PC-3 (cell line): ENCODE measurements around the gene CDKN2AIP. TPM values are rescaled to one million over a fixed set of nuclear protein-coding genes. Genes with fewer than 3 reads are reported as not detected.
A peak's percentile ranks its signal among the peaks of the same experiment; 100 is the strongest.

Source experiments
- ATAC-seq: fragments of 200-7000 bp; cut with Tn5 transposase; 2 replicates; pipeline ENCODE4 v1.9.1; 2020; ENCODE audit warnings: mild to moderate bottlenecking, moderate library complexity
- BruUV-seq: library from RNA; stranded (reverse); fragments of 400-500 nt; replicated peaks from 2 replicates; lab custom pipeline; 2021; lab: Mats Ljungman, UMichigan
- CTCF ChIA-PET: fragments of 300-600 bp; sonication (Branson Sonifier 250); formaldehyde crosslinking; loops from one replicate; lab custom pipeline; 2022; ENCODE audit warnings: antibody characterized with exemption; lab: Charles Lee
- POLR2A ChIA-PET: fragments of 300-600 bp; sonication (Branson Sonifier 250); formaldehyde crosslinking; loops from one replicate; lab custom pipeline; 2022; ENCODE audit warnings: antibody characterized with exemption; ENCODE audit not compliant: unreplicated experiment; lab: Charles Lee
- DNase-seq: peaks from one replicate; pipeline ENCODE4 v3.0.0-alpha.2; 2015
- H2AFZ ChIP-seq: fragments of 300-600 bp; sonication (generic); 2 replicates; pipeline ENCODE4 v1.6.0; 2016; ENCODE audit warnings: antibody characterized with exemption, low read length
- H3F3A ChIP-seq: fragments of 300-600 bp; sonication (generic); one replicate; pipeline ENCODE4 v1.6.0; 2017; ENCODE audit warnings: antibody characterized with exemption, low read length, control low read depth, mild to moderate bottlenecking; ENCODE audit not compliant: unreplicated experiment
- H3K27ac ChIP-seq: fragments of 300-600 bp; sonication (generic); 2 replicates; pipeline ENCODE4 v1.5.1; 2016; ENCODE audit warnings: mild to moderate bottlenecking, low read length
- H3K27me3 ChIP-seq: fragments of 300-600 bp; sonication (generic); 2 replicates; pipeline ENCODE4 v1.6.1; 2016; ENCODE audit warnings: low read length, mixed read lengths
- H3K36me3 ChIP-seq: fragments of 300-600 bp; sonication (generic); 2 replicates; pipeline ENCODE4 v1.6.1; 2016; ENCODE audit warnings: low read depth, mixed run types, low read length, mixed read lengths
- H3K4me1 ChIP-seq: fragments of 300-600 bp; sonication (generic); 2 replicates; pipeline ENCODE4 v1.5.1; 2016; ENCODE audit warnings: low read length; ENCODE audit not compliant: insufficient read depth
- H3K4me2 ChIP-seq: fragments of 300-600 bp; sonication (generic); 2 replicates; pipeline ENCODE4 v1.6.0; 2016; ENCODE audit warnings: low read length
- H3K4me3 ChIP-seq: fragments of 300-600 bp; sonication (generic); 2 replicates; pipeline ENCODE4 v1.5.1; 2016; ENCODE audit warnings: mild to moderate bottlenecking, low read length, mixed read lengths
- H3K79me2 ChIP-seq: fragments of 300-600 bp; sonication (generic); 2 replicates; pipeline ENCODE4 v1.6.1; 2017; ENCODE audit warnings: low read length, mixed read lengths
- H3K9ac ChIP-seq: fragments of 300-600 bp; sonication (generic); 2 replicates; pipeline ENCODE4 v1.6.0; 2016; ENCODE audit warnings: mild to moderate bottlenecking, low read length
- H3K9me2 ChIP-seq: fragments of 300-600 bp; sonication (generic); replicated peaks from 2 replicates; pipeline ENCODE4 v1.6.1; 2016; ENCODE audit warnings: mixed run types, low read length, mixed read lengths
- H3K9me3 ChIP-seq: fragments of 300-600 bp; sonication (generic); 2 replicates; pipeline ENCODE4 v1.6.1; 2016; ENCODE audit warnings: low read length, mixed read lengths
- H4K20me1 ChIP-seq: fragments of 300-600 bp; sonication (generic); 2 replicates; pipeline ENCODE4 v1.6.1; 2016; ENCODE audit warnings: low read length, mixed read lengths
- EZH2 ChIP-seq: fragments of 300-600 bp; sonication (generic); IDR thresholded peaks from one replicate; pipeline ENCODE4 v1.6.1; 2017; ENCODE audit warnings: antibody characterized with exemption, mild to moderate bottlenecking, low read length; ENCODE audit not compliant: unreplicated experiment
- EZH2phosphoT487 ChIP-seq: fragments of 300-600 bp; sonication (generic); IDR thresholded peaks from 2 replicates; pipeline ENCODE4 v1.6.1; 2018; ENCODE audit warnings: mild to moderate bottlenecking, antibody characterized with exemption, low read length, borderline replicate concordance
- intact Hi-C: fragments of 100-400 bp; cut with micrococcal nuclease; formaldehyde crosslinking; loops from 2 replicates; pipeline ENCODE4 v1.9.0; 2023
- total RNA-seq: library from RNA; depleted of rRNA; stranded (reverse); fragments of >200 nt; gene quantifications from 2 replicates; pipeline ENCODE4 v1.2.3, GENCODE V29; 2014
- TF ChIP-seq, protein P1 (sequence below): fragments of 300-600 bp; sonication (generic); conservative IDR thresholded peaks from 2 replicates; pipeline ENCODE4 v1.5.1; 2017; ENCODE audit warnings: antibody characterized with exemption, low read depth, mild to moderate bottlenecking, low read length

Gene CDKN2AIP
- total RNA-seq, 1 experiment from 2014 or later: 31.5 TPM

DNA sequence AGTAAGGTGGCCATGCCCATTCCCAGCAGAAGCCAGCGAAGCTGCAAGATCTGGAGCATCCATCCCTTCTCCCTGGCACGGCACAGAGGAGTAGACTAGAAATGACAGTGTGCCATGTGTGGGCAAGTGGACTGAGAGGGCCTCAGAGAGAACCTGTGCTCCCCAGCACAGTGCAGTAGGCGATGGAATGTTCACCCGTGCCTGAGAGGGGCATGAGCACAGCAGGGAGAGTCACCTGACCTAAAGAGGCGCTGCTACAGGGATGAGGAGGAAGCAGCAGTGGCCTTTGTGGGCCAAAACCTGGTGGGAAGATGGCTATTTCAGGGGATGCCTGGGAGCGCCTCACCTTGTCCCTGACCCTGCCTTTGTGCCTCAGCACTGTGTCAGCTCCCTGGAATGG, 8.0 kb upstream of the CDKN2AIP start:
- ATAC-seq: no peak
- Histone ChIP-seq H4K20me1 (no peaks in the 10 kb centered on the region), H3K4me2 (no peak overlapping the region), H3K9ac (no peak overlapping the region), H3K36me3 (no peaks in the 10 kb centered on the region), H3K27ac (no peak overlapping the region), H3F3A (peaks cover 3% of the 10 kb centered on the region), H3K9me2 (no peaks in the 10 kb centered on the region), H3K79me2 (no peaks in the 10 kb centered on the region), H3K4me3 (no peak overlapping the region), H3K4me1 (peaks cover 32% of the 10 kb centered on the region), H3K9me3 (no peaks in the 10 kb centered on the region), H2AFZ (no peak overlapping the region), H3K27me3 (no peaks in the 10 kb centered on the region)
- ChIA-PET CTCF (no interaction called here), POLR2A (no interaction called here)
- no TSS peak for BruUV-seq
- intact Hi-C loops: no loop called here
- TF ChIP-seq EZH2phosphoT487 (no peak), EZH2 (no peak)
- TF ChIP-seq, protein P1, sequence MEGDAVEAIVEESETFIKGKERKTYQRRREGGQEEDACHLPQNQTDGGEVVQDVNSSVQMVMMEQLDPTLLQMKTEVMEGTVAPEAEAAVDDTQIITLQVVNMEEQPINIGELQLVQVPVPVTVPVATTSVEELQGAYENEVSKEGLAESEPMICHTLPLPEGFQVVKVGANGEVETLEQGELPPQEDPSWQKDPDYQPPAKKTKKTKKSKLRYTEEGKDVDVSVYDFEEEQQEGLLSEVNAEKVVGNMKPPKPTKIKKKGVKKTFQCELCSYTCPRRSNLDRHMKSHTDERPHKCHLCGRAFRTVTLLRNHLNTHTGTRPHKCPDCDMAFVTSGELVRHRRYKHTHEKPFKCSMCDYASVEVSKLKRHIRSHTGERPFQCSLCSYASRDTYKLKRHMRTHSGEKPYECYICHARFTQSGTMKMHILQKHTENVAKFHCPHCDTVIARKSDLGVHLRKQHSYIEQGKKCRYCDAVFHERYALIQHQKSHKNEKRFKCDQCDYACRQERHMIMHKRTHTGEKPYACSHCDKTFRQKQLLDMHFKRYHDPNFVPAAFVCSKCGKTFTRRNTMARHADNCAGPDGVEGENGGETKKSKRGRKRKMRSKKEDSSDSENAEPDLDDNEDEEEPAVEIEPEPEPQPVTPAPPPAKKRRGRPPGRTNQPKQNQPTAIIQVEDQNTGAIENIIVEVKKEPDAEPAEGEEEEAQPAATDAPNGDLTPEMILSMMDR: no peak
- no peak for DNase-seq

DNA sequence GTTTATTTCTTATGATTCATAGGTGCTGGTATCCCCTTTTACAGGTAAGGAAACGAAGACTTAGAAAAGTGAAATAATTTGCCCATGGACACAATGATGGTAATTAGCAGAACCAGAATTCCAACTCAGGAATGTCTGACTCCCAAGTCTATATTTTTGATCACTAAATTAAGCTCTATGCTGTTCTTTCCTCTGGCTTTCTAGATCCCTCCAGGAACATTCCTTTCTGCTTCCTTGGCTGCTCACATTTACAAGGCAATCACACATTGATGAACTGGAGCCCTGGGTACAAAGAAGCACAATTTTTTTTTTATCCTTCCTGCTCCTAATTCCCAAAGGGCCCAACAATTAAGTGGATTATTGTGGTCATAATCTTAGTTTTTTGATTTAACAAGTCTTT, 7.0 kb upstream of the CDKN2AIP start:
- H2AFZ ChIP-seq: no peak overlapping the region
- no peaks in the 10 kb centered on the region for H3K9me2 ChIP-seq
- H3K27ac ChIP-seq: peak overlapping the region; percentile 97
- no peaks in the 10 kb centered on the region for H3K27me3 ChIP-seq
- BruUV-seq: no TSS peak
- POLR2A ChIA-PET: interaction anchor here (0.6 kb wide), 1 partner anchor 324 kb away, joined by 3 read pairs; no protein-coding TSS in a partner anchor
- no peaks in the 10 kb centered on the region for H3K79me2 ChIP-seq
- TF ChIP-seq, protein P1: no peak
- H3K9me3 ChIP-seq: no peaks in the 10 kb centered on the region
- CTCF ChIA-PET: no interaction called here
- DNase-seq (no peak), ATAC-seq (no peak)
- H3K4me1 ChIP-seq: peaks cover 37% of the 10 kb centered on the region
- H3K4me3 ChIP-seq: no peak overlapping the region
- H3K36me3 ChIP-seq: no peaks in the 10 kb centered on the region
- intact Hi-C loops: no loop called here
- H3K4me2 ChIP-seq: no peak overlapping the region
- H4K20me1 ChIP-seq: no peaks in the 10 kb centered on the region
- H3F3A ChIP-seq: peaks cover 3% of the 10 kb centered on the region
- no peak overlapping the region for H3K9ac ChIP-seq

- Histone ChIP-seq H3K36me3 (no peaks in the 10 kb centered on the region), H3K79me2 (peaks cover 6% of the 10 kb centered on the region; the same call in 1 of the 2 replicates), H3K9me2 (no peaks in the 10 kb centered on the region), H3K4me2 (peak overlapping the region; percentile 68), H3K9me3 (no peaks in the 10 kb centered on the region), H3F3A (peaks cover 3% of the 10 kb centered on the region), H4K20me1 (no peaks in the 10 kb centered on the region), H3K9ac (peak overlapping the region; percentile 69), H2AFZ (0 out of 2 replicates have a peak overlapping the region, but pooled peaks have one; percentile 36), H3K27me3 (no peaks in the 10 kb centered on the region), H3K27ac (peak overlapping the region; percentile 97), H3K4me3 (peak overlapping the region; percentile 31; the same call in 1 of the 2 replicates), H3K4me1 (peaks cover 45% of the 10 kb centered on the region)
- CTCF ChIA-PET: interaction anchor here (0.6 to 0.7 kb wide), 4 partner anchors 31 to 500 kb away, joined by 3 to 4 read pairs (median 4); no protein-coding TSS in a partner anchor
- intact Hi-C loops: loop anchor here (2.0 kb wide), 1 partner anchor 32 kb away; no protein-coding TSS in a partner anchor
- TF ChIP-seq EZH2 (no peak), EZH2phosphoT487 (no peak)
- TF ChIP-seq, protein P1: no peak
- POLR2A ChIA-PET: interaction anchor here (0.6 to 0.7 kb wide), 2 partner anchors 31 to 129 kb away, joined by 3 to 4 read pairs; no protein-coding TSS in a partner anchor
- BruUV-seq: no TSS peak
- DNase-seq (peak; percentile 94), ATAC-seq (peak; percentile 92)
Observed at GRCh38 chr4:183438458-183439113, 5.8 kb upstream of the CDKN2AIP start.
